CD4-positive, alpha-beta T cell treated with Interleukin-21 for 1 hour (primary cell): ENCODE measurements around the gene RBMS1.
A peak's percentile ranks its signal among the peaks of the same experiment; 100 is the strongest.

Experiments
- DNase-seq: peaks from one replicate; pipeline ENCODE4 v3.0.0-alpha.2; 2020

The RBMS1 gene

GRCh38 chr2:160294889-160295288 lies 198.7 kb downstream of the RBMS1 start:
- no peak for DNase-seq

DNA sequence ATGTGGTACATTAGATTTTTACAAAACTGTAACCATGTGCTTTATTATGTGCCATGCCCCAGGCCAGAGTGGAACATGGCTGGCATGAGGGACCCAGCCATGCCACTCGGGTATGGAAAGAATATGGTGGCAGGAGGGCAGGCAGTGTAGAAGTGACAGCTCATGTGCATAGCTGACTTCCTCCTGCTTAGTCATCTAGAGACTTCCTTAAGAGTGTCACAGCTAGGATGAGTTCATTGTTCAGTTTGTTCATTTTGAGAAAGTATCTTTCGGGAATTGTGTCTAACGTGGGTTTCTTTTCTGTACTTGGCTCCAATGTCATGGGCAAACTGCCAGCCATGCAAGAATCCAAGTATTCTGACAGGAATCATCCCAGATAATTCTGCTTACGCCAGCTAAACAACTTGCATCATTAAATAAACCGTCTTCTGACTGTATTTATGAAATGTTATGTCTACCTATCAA lies 199.2 kb downstream of the RBMS1 start:
- DNase-seq, result no peak

DNA sequence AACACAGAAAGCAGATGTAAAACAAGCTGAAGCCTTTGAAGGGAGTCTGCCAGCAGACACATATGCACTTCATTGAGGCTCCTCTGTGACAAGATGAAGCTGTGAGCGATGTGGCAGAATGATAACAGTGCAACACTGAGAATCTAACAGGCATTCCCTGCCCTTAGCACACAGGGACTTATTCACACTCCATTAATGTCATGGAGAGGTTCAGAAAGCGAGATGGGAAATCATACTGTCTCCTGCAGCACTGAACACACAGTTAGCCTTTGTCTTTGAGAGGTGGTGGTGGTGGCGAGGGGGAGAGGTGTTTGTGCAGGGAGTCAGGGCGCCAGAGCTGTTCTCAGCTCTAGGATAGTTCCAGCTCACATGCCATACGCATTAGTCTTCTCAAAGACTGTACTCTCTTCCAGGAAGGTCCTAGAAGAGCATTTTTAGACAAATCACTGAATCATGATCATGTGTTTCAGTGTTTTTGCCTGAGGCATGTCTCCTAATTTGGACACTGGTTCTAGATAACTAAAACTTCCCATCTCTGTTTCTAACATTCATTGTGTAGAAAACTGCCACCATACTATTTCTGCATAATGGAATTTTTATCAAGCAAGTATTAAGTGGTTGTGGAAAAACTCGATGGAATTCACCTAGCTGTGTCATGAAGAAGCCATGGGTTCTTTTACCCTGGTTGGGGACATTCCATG lies 200.1 kb downstream of the RBMS1 start:
- DNase-seq, result no peak

DNA sequence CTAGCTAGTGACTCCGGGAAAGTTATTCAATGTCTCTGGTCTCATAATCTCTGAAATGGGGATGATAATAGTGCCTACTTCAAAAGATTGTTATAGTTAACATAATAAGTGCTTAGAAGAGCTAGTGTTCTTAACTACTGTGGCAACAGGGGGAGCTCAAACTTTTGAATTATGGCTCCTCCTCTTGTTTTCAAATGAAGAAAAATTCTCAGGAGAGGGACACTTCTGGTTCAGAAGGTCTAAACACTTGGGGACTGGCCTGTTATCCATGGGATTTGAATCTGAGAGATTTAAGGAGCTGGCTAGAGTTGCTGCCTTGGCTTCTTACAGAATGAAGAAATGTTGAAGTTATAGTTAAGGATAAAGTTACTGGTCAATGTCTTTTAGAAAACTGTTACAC lies 201.4 kb downstream of the RBMS1 start:
- no peak for DNase-seq

- no peak for DNase-seq
These were observed 202.2 kb downstream of the RBMS1 start for GRCh38 chr2:160291382-160291781.

- DNase-seq, result no peak
These were observed 203.0 kb downstream of the RBMS1 start for GRCh38 chr2:160290598-160290997.

GRCh38 chr2:160289831-160290230 lies 203.8 kb downstream of the RBMS1 start:
- no peak for DNase-seq

GRCh38 chr2:160289126-160289525 lies 204.5 kb downstream of the RBMS1 start:
- DNase-seq, result no peak

DNA sequence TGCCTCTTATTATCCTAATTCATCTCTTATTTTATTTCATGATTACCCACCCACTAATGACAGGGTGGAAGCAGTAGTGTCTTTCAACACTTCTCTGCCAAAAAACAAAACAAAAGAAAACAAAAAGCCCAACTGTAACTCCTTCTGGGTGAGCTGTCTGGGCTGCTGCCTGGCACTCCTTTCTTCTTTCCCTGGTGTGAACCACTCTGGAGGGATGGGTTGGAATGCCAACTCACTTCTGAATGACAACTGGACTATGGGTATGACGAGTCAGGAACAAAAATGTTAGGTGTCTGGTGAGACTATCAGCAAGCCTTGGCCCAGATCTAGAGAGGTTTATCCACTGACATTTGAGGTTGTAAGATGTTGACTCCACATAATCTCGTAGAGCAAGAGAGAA lies 205.3 kb downstream of the RBMS1 start:
- DNase-seq, result no peak

DNA sequence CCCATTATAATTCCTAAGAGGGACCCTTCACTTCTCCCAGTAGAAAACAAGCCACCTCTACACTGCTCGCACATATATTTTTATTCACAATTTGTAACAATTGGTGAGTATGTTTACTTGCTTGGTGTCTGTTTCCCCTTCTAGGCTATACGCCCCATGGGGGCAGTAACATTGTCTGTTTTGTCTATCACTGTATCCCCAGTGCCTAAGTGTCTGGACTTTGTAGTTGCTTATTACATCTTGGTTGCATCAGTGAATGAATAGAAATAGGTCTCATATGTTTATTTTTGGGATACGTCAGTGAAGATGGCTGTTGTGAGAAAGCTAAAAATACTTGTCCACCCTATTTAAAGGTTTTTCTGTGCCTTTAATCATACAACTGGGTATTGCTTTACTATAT lies 206.1 kb downstream of the RBMS1 start:
- no peak for DNase-seq

DNA sequence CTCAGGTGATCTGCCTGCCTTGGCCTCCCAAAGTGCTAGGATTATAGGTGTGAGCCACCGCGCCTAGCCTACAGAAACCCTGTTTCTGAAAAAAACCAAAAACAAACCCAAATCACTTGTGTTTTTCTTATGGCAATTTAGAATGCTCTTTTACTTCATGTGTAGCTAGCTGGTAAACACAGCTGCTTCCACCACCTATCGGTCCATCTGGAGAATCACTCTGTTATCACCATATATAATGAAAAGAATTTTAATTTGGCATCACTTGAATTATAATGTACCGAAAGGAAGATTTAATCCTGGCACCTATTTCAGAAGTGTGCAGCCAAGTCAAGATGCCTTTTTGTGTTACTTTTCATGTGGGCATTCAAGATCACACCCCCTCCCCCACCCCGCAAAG lies 207.1 kb downstream of the RBMS1 start:
- no peak for DNase-seq

DNA sequence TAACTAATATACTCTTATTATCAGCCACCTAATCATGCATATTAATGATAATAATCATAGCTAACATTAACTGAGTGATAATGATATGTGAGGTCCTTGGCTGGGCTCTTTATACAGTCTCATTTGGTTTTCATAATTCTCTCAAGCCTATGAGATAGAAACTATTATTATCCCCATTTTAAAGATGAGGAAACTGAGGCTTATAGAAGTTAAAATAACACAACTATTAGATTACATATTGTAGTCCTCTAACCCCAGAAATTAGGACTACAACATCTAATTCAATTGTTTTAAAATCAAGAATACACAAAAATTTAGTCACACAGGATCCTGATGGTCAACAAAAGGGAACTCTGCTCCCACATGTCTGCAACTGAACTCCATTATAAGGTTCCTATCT lies 209.9 kb downstream of the RBMS1 start:
- DNase-seq, result no peak

- DNase-seq, result no peak
These were observed 211.5 kb downstream of the RBMS1 start for GRCh38 chr2:160282063-160282580.

GRCh38 chr2:160281213-160281612 lies 212.4 kb downstream of the RBMS1 start:
- no peak for DNase-seq

DNA sequence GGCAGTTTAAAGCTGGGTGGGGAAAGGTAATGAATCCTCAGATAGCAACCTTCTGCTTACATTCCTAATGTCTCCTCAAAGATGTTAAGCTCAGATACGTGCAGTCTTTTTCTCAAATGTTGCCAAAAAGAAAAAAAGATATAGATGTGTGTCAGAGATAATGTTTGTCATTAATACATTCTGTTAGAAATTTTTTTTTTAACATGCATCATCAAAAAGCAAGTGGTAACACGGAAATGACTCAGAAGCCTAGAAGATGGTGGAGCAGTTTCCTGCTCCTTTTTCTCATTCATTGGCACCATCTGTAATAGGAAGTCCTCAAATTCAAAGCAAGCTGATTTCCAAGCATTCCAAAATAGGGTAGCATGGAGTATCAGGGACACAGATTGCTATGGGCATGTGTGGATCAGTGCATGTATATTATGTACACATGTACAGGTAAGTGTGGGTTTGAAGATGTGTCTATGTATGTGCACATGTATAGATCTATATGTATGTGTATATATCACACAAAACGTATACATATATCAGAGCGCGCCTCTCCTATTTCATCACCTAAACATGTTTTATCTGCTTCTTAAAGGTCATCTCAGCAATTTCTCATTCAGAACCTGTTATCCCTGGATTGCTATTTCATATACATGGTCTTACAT lies 213.7 kb downstream of the RBMS1 start:
- DNase-seq, result peak; percentile 23

DNA sequence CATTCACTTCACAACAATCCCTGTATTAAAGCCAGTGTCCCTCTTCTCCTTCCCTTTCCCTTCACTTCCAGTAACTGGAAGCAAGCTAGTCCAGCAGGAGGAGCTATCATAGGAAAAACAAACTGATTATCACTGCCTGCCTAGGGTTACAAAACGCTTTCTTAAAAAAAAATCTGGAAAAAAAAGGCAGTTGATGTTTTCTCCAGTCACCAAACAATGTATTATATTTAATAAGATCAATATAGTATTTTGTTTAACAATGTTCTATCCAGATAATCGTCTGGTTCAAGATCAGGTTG lies 214.8 kb downstream of the RBMS1 start:
- DNase-seq, result no peak

GRCh38 chr2:160278101-160278878 lies 215.3 kb downstream of the RBMS1 start:
- no peak for DNase-seq

DNA sequence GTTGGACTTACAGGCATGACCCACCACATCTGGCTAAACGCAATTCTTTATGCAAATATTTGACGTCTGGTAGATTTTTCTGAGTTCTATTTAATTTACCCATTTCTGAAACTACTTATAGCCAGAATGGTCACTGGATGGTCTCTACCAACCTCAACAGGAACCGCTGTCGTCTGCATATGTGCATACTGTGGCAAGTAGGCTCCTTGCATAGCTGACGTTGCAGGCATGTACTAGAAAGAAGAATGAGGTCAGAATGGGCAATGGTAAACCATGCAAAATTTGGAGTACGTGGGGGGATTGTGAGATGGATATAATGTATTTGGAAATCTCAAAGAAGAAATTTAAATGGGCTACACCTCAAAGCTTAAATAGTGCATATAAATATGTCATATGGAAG lies 216.5 kb downstream of the RBMS1 start:
- DNase-seq, result no peak

DNA sequence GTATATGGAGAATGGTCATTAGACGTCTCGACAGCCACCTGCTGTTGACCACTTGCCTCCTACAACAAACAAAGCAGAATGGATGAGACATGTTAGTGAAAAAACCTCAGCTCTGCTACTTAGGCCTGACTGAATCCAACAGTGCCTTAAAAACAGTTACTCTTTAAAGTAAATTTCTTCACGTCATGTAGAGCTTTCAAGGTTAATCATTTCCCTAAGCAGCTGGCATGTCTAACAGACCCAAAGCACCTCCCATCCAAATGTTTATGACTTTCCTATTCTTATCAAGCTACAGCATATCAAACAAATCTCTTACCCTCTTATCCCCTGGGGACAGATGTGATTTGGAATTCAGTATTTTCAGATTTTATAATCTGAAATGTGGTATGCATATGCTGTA lies 218.0 kb downstream of the RBMS1 start:
- DNase-seq, result no peak

DNA sequence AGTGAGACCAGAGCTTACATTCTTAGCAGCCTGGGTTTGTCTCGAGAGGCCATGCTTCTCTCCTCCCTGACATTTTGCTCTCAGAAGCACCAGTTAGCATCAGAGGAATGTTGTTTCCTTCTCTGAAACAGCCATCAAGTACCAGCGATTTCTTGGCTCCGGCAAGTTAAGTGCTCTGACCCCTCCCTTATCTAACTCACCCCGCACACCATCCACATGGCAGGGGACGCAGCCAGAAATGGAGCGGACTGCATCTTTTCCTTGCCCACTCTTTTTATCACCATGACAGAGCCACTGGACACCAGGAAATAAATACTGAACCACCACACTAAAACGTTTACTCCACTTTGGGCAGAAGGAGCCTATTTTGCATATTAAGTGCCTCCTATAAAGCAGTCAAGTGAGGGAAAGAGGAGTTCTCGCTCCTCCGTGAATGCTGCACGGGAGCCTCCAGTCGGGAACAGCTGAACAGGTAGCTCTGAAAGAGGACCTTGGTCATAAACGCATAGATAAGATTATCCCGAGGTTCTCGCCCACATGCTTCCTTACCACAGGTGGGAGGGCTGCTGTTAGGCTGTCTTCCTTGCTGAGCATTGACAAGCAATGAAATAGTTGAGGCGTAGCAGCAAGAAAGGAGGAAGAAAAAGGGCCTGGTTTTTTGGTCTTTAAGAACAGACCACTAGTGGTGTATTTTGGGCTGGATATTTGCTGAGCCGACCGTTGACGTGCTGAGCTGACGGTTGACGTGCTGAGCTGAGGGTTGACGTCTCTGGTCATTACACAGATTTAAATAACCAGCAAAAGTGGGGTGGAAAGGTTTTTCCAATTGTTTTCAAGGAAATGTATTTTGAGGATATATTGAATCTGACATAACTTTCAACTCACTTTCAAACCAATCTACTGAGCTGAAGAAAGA lies 222.2 kb downstream of the RBMS1 start:
- no peak for DNase-seq

- no peak for DNase-seq
These were observed 223.0 kb downstream of the RBMS1 start for GRCh38 chr2:160270571-160271113.

GRCh38 chr2:160269803-160270570 lies 223.6 kb downstream of the RBMS1 start:
- DNase-seq, result peak; percentile 63
